ENCODE data around the gene SND1.

The SND1 gene

GRCh38 chr7:127807340-127807739, 155.3 kb downstream of the SND1 start:
- no peaks in the 10 kb centered on the region for H3K27me3 ChIP-seq (ENCODE audit: control insufficient read depth in 5 of 5, insufficient read depth in 4 of 5, low read length in 5 of 5)
- H3K4me1 ChIP-seq (ENCODE audit: control insufficient read depth in 5 of 5, insufficient read depth in 5 of 5, low read length in 5 of 5) = no peaks in the 10 kb centered on the region
- peaks cover 6 to 17% (median 10%) of the 10 kb centered on the region in 5 donors for H3K36me3 ChIP-seq (ENCODE audit: control insufficient read depth in 5 of 5, insufficient read depth in 5 of 5, low read length in 5 of 5)
- no peaks in the 10 kb centered on the region for H3K9me3 ChIP-seq (ENCODE audit: control insufficient read depth in 5 of 5, low read length in 5 of 5)
- no peak overlapping the region for H3K9ac ChIP-seq (ENCODE audit: low read length in 5 of 5)
- no peak overlapping the region for H3K27ac ChIP-seq (ENCODE audit: low read depth, low read length)
- H3K4me3 ChIP-seq (ENCODE audit: low read depth in 1 of 5, low read length in 5 of 5) = no peak overlapping the region

GRCh38 chr7:127807829-127808228, 155.8 kb downstream of the SND1 start:
- no peak overlapping the region for H3K4me3 ChIP-seq (ENCODE audit: low read depth in 1 of 5, low read length in 5 of 5)
- peaks cover 6 to 19% (median 10%) of the 10 kb centered on the region in 5 donors for H3K36me3 ChIP-seq (ENCODE audit: control insufficient read depth in 5 of 5, insufficient read depth in 5 of 5, low read length in 5 of 5)
- peaks cover 0 to under 1% (median 0%) of the 10 kb centered on the region in 5 donors for H3K4me1 ChIP-seq (ENCODE audit: control insufficient read depth in 5 of 5, insufficient read depth in 5 of 5, low read length in 5 of 5)
- no peaks in the 10 kb centered on the region for H3K27me3 ChIP-seq (ENCODE audit: control insufficient read depth in 5 of 5, insufficient read depth in 4 of 5, low read length in 5 of 5)
- H3K9ac ChIP-seq (ENCODE audit: low read length in 5 of 5) = no peak overlapping the region
- no peaks in the 10 kb centered on the region for H3K9me3 ChIP-seq (ENCODE audit: control insufficient read depth in 5 of 5, low read length in 5 of 5)
- H3K27ac ChIP-seq (ENCODE audit: low read depth, low read length) = no peak overlapping the region

GRCh38 chr7:127809261-127809702, 157.3 kb downstream of the SND1 start:
- Histone ChIP-seq H3K4me1 (ENCODE audit: control insufficient read depth in 5 of 5, insufficient read depth in 5 of 5, low read length in 5 of 5) (peaks cover 0 to 3% (median 0%) of the 10 kb centered on the region in 5 donors), H3K27me3 (ENCODE audit: control insufficient read depth in 5 of 5, insufficient read depth in 4 of 5, low read length in 5 of 5) (no peaks in the 10 kb centered on the region), H3K4me3 (ENCODE audit: low read depth in 1 of 5, low read length in 5 of 5) (no peak overlapping the region), H3K9me3 (ENCODE audit: control insufficient read depth in 5 of 5, low read length in 5 of 5) (no peaks in the 10 kb centered on the region), H3K27ac (ENCODE audit: low read depth, low read length) (no peak overlapping the region), H3K36me3 (ENCODE audit: control insufficient read depth in 5 of 5, insufficient read depth in 5 of 5, low read length in 5 of 5) (peaks cover 6 to 19% (median 10%) of the 10 kb centered on the region in 5 donors), H3K9ac (ENCODE audit: low read length in 5 of 5) (no peak overlapping the region)

- Histone ChIP-seq H3K9ac (ENCODE audit: low read length in 5 of 5) (no peak overlapping the region), H3K27me3 (ENCODE audit: control insufficient read depth in 5 of 5, insufficient read depth in 4 of 5, low read length in 5 of 5) (no peaks in the 10 kb centered on the region), H3K36me3 (ENCODE audit: control insufficient read depth in 5 of 5, insufficient read depth in 5 of 5, low read length in 5 of 5) (peaks cover 6 to 19% (median 10%) of the 10 kb centered on the region in 5 donors), H3K9me3 (ENCODE audit: control insufficient read depth in 5 of 5, low read length in 5 of 5) (no peaks in the 10 kb centered on the region), H3K4me1 (ENCODE audit: control insufficient read depth in 5 of 5, insufficient read depth in 5 of 5, low read length in 5 of 5) (peaks cover 0 to 7% (median 0%) of the 10 kb centered on the region in 5 donors), H3K27ac (ENCODE audit: low read depth, low read length) (no peak overlapping the region), H3K4me3 (ENCODE audit: low read depth in 1 of 5, low read length in 5 of 5) (no peak overlapping the region)
Measured at GRCh38 chr7:127810113-127810512, 158.1 kb downstream of the SND1 start.

GRCh38 chr7:127810696-127811660, 159.0 kb downstream of the SND1 start:
- Histone ChIP-seq H3K4me3 (ENCODE audit: low read depth in 1 of 5, low read length in 5 of 5) (no peak overlapping the region), H3K9me3 (ENCODE audit: control insufficient read depth in 5 of 5, low read length in 5 of 5) (no peaks in the 10 kb centered on the region), H3K27me3 (ENCODE audit: control insufficient read depth in 5 of 5, insufficient read depth in 4 of 5, low read length in 5 of 5) (no peaks in the 10 kb centered on the region), H3K9ac (ENCODE audit: low read length in 5 of 5) (no peak overlapping the region), H3K36me3 (ENCODE audit: control insufficient read depth in 5 of 5, insufficient read depth in 5 of 5, low read length in 5 of 5) (peaks cover 6 to 19% (median 10%) of the 10 kb centered on the region in 5 donors), H3K27ac (ENCODE audit: low read depth, low read length) (no peak overlapping the region), H3K4me1 (ENCODE audit: control insufficient read depth in 5 of 5, insufficient read depth in 5 of 5, low read length in 5 of 5) (peaks cover 0 to 7% (median 0%) of the 10 kb centered on the region in 5 donors)

- no peak overlapping the region for H3K9ac ChIP-seq (ENCODE audit: low read length in 5 of 5)
- H3K27me3 ChIP-seq (ENCODE audit: control insufficient read depth in 5 of 5, insufficient read depth in 4 of 5, low read length in 5 of 5) = no peaks in the 10 kb centered on the region
- H3K27ac ChIP-seq (ENCODE audit: low read depth, low read length) = no peak overlapping the region
- no peak overlapping the region for H3K4me3 ChIP-seq (ENCODE audit: low read depth in 1 of 5, low read length in 5 of 5)
- H3K9me3 ChIP-seq (ENCODE audit: control insufficient read depth in 5 of 5, low read length in 5 of 5) = no peaks in the 10 kb centered on the region
- H3K4me1 ChIP-seq (ENCODE audit: control insufficient read depth in 5 of 5, insufficient read depth in 5 of 5, low read length in 5 of 5) = peaks cover 0 to 7% (median 1%) of the 10 kb centered on the region in 5 donors
- H3K36me3 ChIP-seq (ENCODE audit: control insufficient read depth in 5 of 5, insufficient read depth in 5 of 5, low read length in 5 of 5) = peaks cover 6 to 17% (median 10%) of the 10 kb centered on the region in 5 donors
Measured at GRCh38 chr7:127812540-127812939, 160.5 kb downstream of the SND1 start.

- no peak overlapping the region for H3K9ac ChIP-seq (ENCODE audit: low read length in 5 of 5)
Measured at GRCh38 chr7:127813991-127814541, 162.1 kb downstream of the SND1 start.

GRCh38 chr7:127815631-127816145, 163.7 kb downstream of the SND1 start:
- Histone ChIP-seq H3K36me3 (ENCODE audit: control insufficient read depth in 5 of 5, insufficient read depth in 5 of 5, low read length in 5 of 5) (peaks cover 0 to 3% (median 0%) of the 10 kb centered on the region in 5 donors), H3K9me3 (ENCODE audit: control insufficient read depth in 5 of 5, low read length in 5 of 5) (no peaks in the 10 kb centered on the region), H3K4me3 (ENCODE audit: low read depth in 1 of 5, low read length in 5 of 5) (no peak overlapping the region), H3K27me3 (ENCODE audit: control insufficient read depth in 5 of 5, insufficient read depth in 4 of 5, low read length in 5 of 5) (no peaks in the 10 kb centered on the region), H3K27ac (ENCODE audit: low read depth, low read length) (no peak overlapping the region), H3K9ac (ENCODE audit: low read length in 5 of 5) (no peak overlapping the region), H3K4me1 (ENCODE audit: control insufficient read depth in 5 of 5, insufficient read depth in 5 of 5, low read length in 5 of 5) (peaks cover 0 to 12% (median 10%) of the 10 kb centered on the region in 5 donors)

More at GRCh38 chr7:127813991-127814541, 162.1 kb downstream of the SND1 start:
- no peak overlapping the region for H3K27ac ChIP-seq (ENCODE audit: low read depth, low read length)
- H3K4me3 ChIP-seq (ENCODE audit: low read depth in 1 of 5, low read length in 5 of 5) = no peak overlapping the region
- no peaks in the 10 kb centered on the region for H3K27me3 ChIP-seq (ENCODE audit: control insufficient read depth in 5 of 5, insufficient read depth in 4 of 5, low read length in 5 of 5)
- H3K36me3 ChIP-seq (ENCODE audit: control insufficient read depth in 5 of 5, insufficient read depth in 5 of 5, low read length in 5 of 5) = peaks cover 0 to 7% (median 0%) of the 10 kb centered on the region in 5 donors
- no peaks in the 10 kb centered on the region for H3K9me3 ChIP-seq (ENCODE audit: control insufficient read depth in 5 of 5, low read length in 5 of 5)
- H3K4me1 ChIP-seq (ENCODE audit: control insufficient read depth in 5 of 5, insufficient read depth in 5 of 5, low read length in 5 of 5) = peaks cover 0 to 10% (median 10%) of the 10 kb centered on the region in 5 donors

- peaks cover 0 to 12% (median 10%) of the 10 kb centered on the region in 5 donors for H3K4me1 ChIP-seq (ENCODE audit: control insufficient read depth in 5 of 5, insufficient read depth in 5 of 5, low read length in 5 of 5)
- no peak overlapping the region for H3K27ac ChIP-seq (ENCODE audit: low read depth, low read length)
- H3K36me3 ChIP-seq (ENCODE audit: control insufficient read depth in 5 of 5, insufficient read depth in 5 of 5, low read length in 5 of 5) = peaks cover 0 to 3% (median 0%) of the 10 kb centered on the region in 5 donors
Measured at GRCh38 chr7:127816354-127817190, 164.6 kb downstream of the SND1 start.

More at GRCh38 chr7:127816354-127817190, 164.6 kb downstream of the SND1 start:
- no peaks in the 10 kb centered on the region for H3K9me3 ChIP-seq (ENCODE audit: control insufficient read depth in 5 of 5, low read length in 5 of 5)
- H3K27me3 ChIP-seq (ENCODE audit: control insufficient read depth in 5 of 5, insufficient read depth in 4 of 5, low read length in 5 of 5) = no peaks in the 10 kb centered on the region
- H3K4me3 ChIP-seq (ENCODE audit: low read depth in 1 of 5, low read length in 5 of 5) = no peak overlapping the region
- H3K9ac ChIP-seq (ENCODE audit: low read length in 5 of 5) = no peak overlapping the region
